ENCODE results near the gene DISC1.

GRCh38 chr1:232019026-232019340 is 392.4 kb downstream of the DISC1 start:
- TF ChIP-seq CTCF (IDR thresholded peaks at IDR 0.05; ENCODE audit: insufficient read depth, low read length, poor library complexity, severe bottlenecking), result no peak
- no peak for TF ChIP-seq EZH2phosphoT487 (conservative IDR thresholded peaks at IDR 0.05; ENCODE audit: low read length)
